ENCODE results near the gene AGPAT3. TPM values are rescaled to one million over a fixed set of nuclear protein-coding genes. Genes with fewer than 3 reads are reported as not detected.

AGPAT3 gene
- total RNA-seq, 4 donors from 2014 or later, result 28.0 to 36.5 (median 32.2) TPM

GRCh38 chr21:43991447-43991991 lies 126.5 kb downstream of the AGPAT3 start:
- TF ChIP-seq, protein P1, sequence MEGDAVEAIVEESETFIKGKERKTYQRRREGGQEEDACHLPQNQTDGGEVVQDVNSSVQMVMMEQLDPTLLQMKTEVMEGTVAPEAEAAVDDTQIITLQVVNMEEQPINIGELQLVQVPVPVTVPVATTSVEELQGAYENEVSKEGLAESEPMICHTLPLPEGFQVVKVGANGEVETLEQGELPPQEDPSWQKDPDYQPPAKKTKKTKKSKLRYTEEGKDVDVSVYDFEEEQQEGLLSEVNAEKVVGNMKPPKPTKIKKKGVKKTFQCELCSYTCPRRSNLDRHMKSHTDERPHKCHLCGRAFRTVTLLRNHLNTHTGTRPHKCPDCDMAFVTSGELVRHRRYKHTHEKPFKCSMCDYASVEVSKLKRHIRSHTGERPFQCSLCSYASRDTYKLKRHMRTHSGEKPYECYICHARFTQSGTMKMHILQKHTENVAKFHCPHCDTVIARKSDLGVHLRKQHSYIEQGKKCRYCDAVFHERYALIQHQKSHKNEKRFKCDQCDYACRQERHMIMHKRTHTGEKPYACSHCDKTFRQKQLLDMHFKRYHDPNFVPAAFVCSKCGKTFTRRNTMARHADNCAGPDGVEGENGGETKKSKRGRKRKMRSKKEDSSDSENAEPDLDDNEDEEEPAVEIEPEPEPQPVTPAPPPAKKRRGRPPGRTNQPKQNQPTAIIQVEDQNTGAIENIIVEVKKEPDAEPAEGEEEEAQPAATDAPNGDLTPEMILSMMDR (IDR thresholded peaks at IDR 0.05), result no peak
- TF ChIP-seq POLR2AphosphoS5 (IDR thresholded peaks at IDR 0.05), result no peak
- no peak for TF ChIP-seq POLR2A (IDR thresholded peaks at IDR 0.05; ENCODE audit: low read depth)
- TF ChIP-seq EP300 (IDR thresholded peaks at IDR 0.05), result no peak
- Histone ChIP-seq H3K4me1 (peaks cover 0 to 7% (median 0%) of the 10 kb centered on the region in 4 donors), H3K4me3 (no peak overlapping the region), H3K27ac (replicated peaks in 1 of 4) (no peak overlapping the region), H3K9me3 (no peaks in the 10 kb centered on the region), H3K27me3 (peaks cover 0 to 15% (median 0%) of the 10 kb centered on the region in 4 donors), H3K36me3 (no peaks in the 10 kb centered on the region)
- intact Hi-C loops (cut with DNase I), result no loop called here
- 88% methylated on average over 31 of the region's 33 CpGs for WGBS
- DNase-seq (ENCODE audit: extremely low spot score), result no peak

- Histone ChIP-seq H3K4me3 (no peak overlapping the region), H3K9me3 (no peaks in the 10 kb centered on the region), H3K27ac (replicated peaks in 1 of 4) (no peak overlapping the region), H3K4me1 (peaks cover 0 to 5% (median 0%) of the 10 kb centered on the region in 4 donors), H3K36me3 (no peaks in the 10 kb centered on the region), H3K27me3 (peaks cover 0 to 15% (median 0%) of the 10 kb centered on the region in 4 donors)
- TF ChIP-seq, protein P1 (IDR thresholded peaks at IDR 0.05), result no peak
- TF ChIP-seq POLR2A (IDR thresholded peaks at IDR 0.05; ENCODE audit: low read depth), result no peak
- TF ChIP-seq EP300 (IDR thresholded peaks at IDR 0.05), result no peak
- intact Hi-C loops (cut with DNase I), result no loop called here
- WGBS, result 89% methylated on average over 11 of the region's 11 CpGs
- DNase-seq (ENCODE audit: extremely low spot score), result no peak
These were observed 127.1 kb downstream of the AGPAT3 start for GRCh38 chr21:43992121-43992520.

DNA sequence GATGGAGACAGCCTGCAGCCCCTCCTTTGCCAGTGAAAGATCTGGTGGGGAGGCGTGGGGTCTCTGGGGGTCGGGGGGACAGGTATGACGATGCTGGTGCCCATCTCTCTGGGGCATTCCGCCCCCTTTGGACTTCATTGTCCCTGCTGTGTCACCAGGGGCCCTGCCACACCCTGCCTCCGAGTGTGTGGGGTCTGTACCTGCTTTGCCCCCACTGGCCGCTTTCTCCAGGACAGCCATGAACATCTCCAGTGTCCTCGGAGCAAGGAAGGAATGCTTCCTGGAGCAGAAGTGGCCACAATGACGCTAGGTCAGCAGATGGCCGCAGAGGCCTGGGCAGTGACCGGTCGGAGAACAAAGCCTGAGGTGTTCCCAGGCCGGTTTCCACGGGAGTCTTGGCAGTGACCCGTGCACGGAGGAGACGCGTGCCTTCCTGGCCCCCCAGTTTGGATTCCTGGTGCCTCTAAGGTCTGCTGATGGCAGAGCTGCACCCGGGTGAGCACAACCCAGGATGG lies 128.5 kb downstream of the AGPAT3 start:
- TF ChIP-seq POLR2A (IDR thresholded peaks at IDR 0.05; ENCODE audit: low read depth), result no peak
- TF ChIP-seq POLR2AphosphoS5 (IDR thresholded peaks at IDR 0.05), result no peak
- no peak for TF ChIP-seq EP300 (IDR thresholded peaks at IDR 0.05)
- TF ChIP-seq, protein P1 (IDR thresholded peaks at IDR 0.05), result no peak
- peaks cover 0 to 15% (median 0%) of the 10 kb centered on the region in 4 donors for H3K27me3 ChIP-seq
- intact Hi-C loops (cut with DNase I), result no loop called here
- no peaks in the 10 kb centered on the region for H3K9me3 ChIP-seq
- H3K4me3 ChIP-seq, result no peak overlapping the region
- no peak for DNase-seq (ENCODE audit: extremely low spot score)
- no peaks in the 10 kb centered on the region for H3K36me3 ChIP-seq
- no peaks in the 10 kb centered on the region for H3K4me1 ChIP-seq
- no CpG with 5 or more reads among the region's 18 CpGs for WGBS
- no peak overlapping the region for H3K27ac ChIP-seq (replicated peaks in 1 of 4)

DNA sequence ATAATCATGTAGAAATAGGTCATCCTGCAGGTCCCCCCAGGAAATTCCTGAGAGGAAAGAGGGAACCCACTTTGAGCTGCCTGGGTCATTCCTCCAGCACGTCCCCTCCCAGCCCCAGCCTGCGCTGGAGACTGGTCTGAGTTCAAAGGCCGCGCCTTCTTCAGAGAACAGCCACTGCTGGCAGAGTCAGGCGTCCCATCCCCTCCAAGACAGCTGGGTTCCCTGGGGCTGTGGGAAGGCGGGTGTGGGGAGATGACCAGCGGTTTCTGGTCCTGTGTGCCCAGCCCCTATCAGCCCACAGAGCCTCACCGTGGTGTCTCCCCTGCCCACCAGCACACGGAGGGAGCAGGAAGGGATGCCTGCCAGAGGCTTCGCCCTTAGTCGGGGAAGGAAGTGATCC lies 129.1 kb downstream of the AGPAT3 start:
- intact Hi-C loops (cut with DNase I), result no loop called here
- no peaks in the 10 kb centered on the region for H3K36me3 ChIP-seq
- DNase-seq (ENCODE audit: extremely low spot score), result no peak
- TF ChIP-seq EP300 (IDR thresholded peaks at IDR 0.05) (no peak), POLR2A (IDR thresholded peaks at IDR 0.05; ENCODE audit: low read depth) (no peak), POLR2AphosphoS5 (IDR thresholded peaks at IDR 0.05) (no peak)
- TF ChIP-seq, protein P1 (IDR thresholded peaks at IDR 0.05), result no peak
- no peak overlapping the region for H3K4me3 ChIP-seq
- H3K27me3 ChIP-seq, result peaks cover 0 to 15% (median 0%) of the 10 kb centered on the region in 4 donors
- 66% methylated on average over 9 of the region's 11 CpGs for WGBS
- no peaks in the 10 kb centered on the region for H3K4me1 ChIP-seq
- no peak overlapping the region for H3K27ac ChIP-seq (replicated peaks in 1 of 4)
- no peaks in the 10 kb centered on the region for H3K9me3 ChIP-seq

DNA sequence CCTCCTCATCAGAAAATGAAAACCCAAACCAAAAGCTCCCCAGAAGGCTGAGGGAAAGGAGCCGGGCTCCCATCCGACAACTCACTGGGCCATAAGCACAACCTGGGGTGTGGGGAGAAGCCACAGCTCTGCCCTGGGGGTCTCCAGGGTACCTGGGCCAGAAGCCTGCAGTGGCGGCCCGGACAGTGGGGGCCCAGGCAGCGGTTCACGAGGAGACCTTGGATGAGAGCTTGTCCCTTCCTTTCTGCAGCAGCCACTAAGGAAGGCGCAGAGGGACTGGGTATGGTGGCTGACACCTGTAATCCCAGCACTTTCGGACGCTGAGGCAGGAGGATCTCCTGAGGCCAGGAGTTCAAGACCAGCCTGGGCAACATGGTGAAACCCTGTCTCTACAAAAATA lies 129.6 kb downstream of the AGPAT3 start:
- intact Hi-C loops (cut with DNase I), result no loop called here
- no peak overlapping the region for H3K4me3 ChIP-seq
- H3K4me1 ChIP-seq, result no peaks in the 10 kb centered on the region
- no peak overlapping the region for H3K27ac ChIP-seq (replicated peaks in 1 of 4)
- H3K9me3 ChIP-seq, result no peaks in the 10 kb centered on the region
- peaks cover 0 to 15% (median 0%) of the 10 kb centered on the region in 4 donors for H3K27me3 ChIP-seq
- no peaks in the 10 kb centered on the region for H3K36me3 ChIP-seq
- no peak for DNase-seq (ENCODE audit: extremely low spot score)
- no peak for TF ChIP-seq POLR2A (IDR thresholded peaks at IDR 0.05; ENCODE audit: low read depth)
- no peak for TF ChIP-seq EP300 (IDR thresholded peaks at IDR 0.05)
- TF ChIP-seq, protein P1 (IDR thresholded peaks at IDR 0.05), result no peak
- TF ChIP-seq POLR2AphosphoS5 (IDR thresholded peaks at IDR 0.05), result no peak
- 96% methylated on average over 9 of the region's 9 CpGs for WGBS

Measured in esophagus muscularis mucosa (tissue), 4 donors.